Neural cell (in vitro differentiated cells): Measurements from ENCODE around the gene ITPR3. TPM values are rescaled to one million over a fixed set of nuclear protein-coding genes. Genes with fewer than 3 reads are reported as not detected.

Source experiments
- H2AFZ ChIP-seq: fragments of 200-600, 300-800 bp; sonication (generic), shearing (Covaris generic); 2 replicates; pipeline ENCODE4 v1.6.0; 2014; ENCODE audit warnings: low read depth, mild to moderate bottlenecking, antibody characterized with exemption, low read length, moderate library complexity
- H3F3A ChIP-seq: fragments of 200-600 bp; shearing (Covaris generic); 2 replicates; pipeline ENCODE4 v1.6.1; 2016; ENCODE audit warnings: mild to moderate bottlenecking, moderate library complexity, mixed read lengths, antibody characterized with exemption, low read length; ENCODE audit not compliant: insufficient read depth, poor library complexity, severe bottlenecking
- H3K27ac ChIP-seq: fragments of 200-600, 300-800 bp; sonication (generic), shearing (Covaris generic); 2 replicates; pipeline ENCODE4 v1.5.1; 2014; ENCODE audit warnings: mild to moderate bottlenecking, low read length, moderate library complexity
- H3K27me3 ChIP-seq: fragments of 300-800, 200-600 bp; sonication (generic), shearing (Covaris generic); 2 replicates; pipeline ENCODE4 v1.6.0; 2014; ENCODE audit warnings: mild to moderate bottlenecking, low read depth, low read length, moderate library complexity; ENCODE audit not compliant: insufficient read depth
- H3K36me3 ChIP-seq: fragments of 300-800, 200-600 bp; sonication (generic), shearing (Covaris generic); 2 replicates; pipeline ENCODE4 v1.5.1; 2014; ENCODE audit warnings: mild to moderate bottlenecking, antibody characterized with exemption, low read length, moderate library complexity; ENCODE audit not compliant: insufficient read depth
- H3K4me2 ChIP-seq: fragments of 300-800, 200-600 bp; sonication (generic), shearing (Covaris generic); 2 replicates; pipeline ENCODE4 v1.6.0; 2014; ENCODE audit warnings: mild to moderate bottlenecking, low read length
- H3K4me3 ChIP-seq: fragments of 300-800, 200-600 bp; sonication (generic), shearing (Covaris generic); 2 replicates; pipeline ENCODE4 v1.5.1; 2014; ENCODE audit warnings: mild to moderate bottlenecking, low read length, moderate library complexity
- H3K79me2 ChIP-seq: fragments of 200-600 bp; shearing (Covaris generic); replicated peaks from 2 replicates; pipeline ENCODE4 v1.6.0; 2014; ENCODE audit warnings: mild to moderate bottlenecking, low read length, moderate library complexity; ENCODE audit not compliant: insufficient read depth
- H3K9ac ChIP-seq: fragments of 300-800, 200-600 bp; sonication (generic), shearing (Covaris generic); 2 replicates; pipeline ENCODE4 v1.6.1; 2016; ENCODE audit warnings: mild to moderate bottlenecking, low read length, mixed read lengths
- H3K9me2 ChIP-seq: fragments of 200-600 bp; shearing (Covaris generic); 2 replicates; pipeline ENCODE4 v1.6.1; 2016; ENCODE audit warnings: mild to moderate bottlenecking, low read length, mixed read lengths; ENCODE audit not compliant: insufficient read depth
- H3K9me3 ChIP-seq: fragments of 200-600, 300-800 bp; sonication (generic), shearing (Covaris generic); 2 replicates; pipeline ENCODE4 v1.6.1; 2016; ENCODE audit warnings: mild to moderate bottlenecking, mixed run types, low read length, moderate library complexity, mixed read lengths
- H4K20me1 ChIP-seq: fragments of 200-600 bp; shearing (Covaris generic); 2 replicates; pipeline ENCODE4 v1.6.1; 2016; ENCODE audit warnings: mild to moderate bottlenecking, mixed run types; ENCODE audit not compliant: insufficient read depth
- CTCF ChIP-seq: fragments of 450-650 bp; IDR thresholded peaks from 2 replicates; pipeline ENCODE4 v1.5.1; 2014; ENCODE audit warnings: antibody characterized with exemption, mild to moderate bottlenecking, moderate library complexity; ENCODE audit not compliant: poor library complexity, severe bottlenecking
- EP300 ChIP-seq: fragments of 450-650 bp; conservative IDR thresholded peaks from 2 replicates; pipeline ENCODE4 v1.6.1; 2014; ENCODE audit warnings: antibody characterized with exemption, mild to moderate bottlenecking, moderate library complexity; ENCODE audit not compliant: poor library complexity, severe bottlenecking
- EZH2 ChIP-seq: fragments of 200-600, 300-800 bp; shearing (Covaris generic), sonication (generic); IDR thresholded peaks from 2 replicates; pipeline ENCODE4 v1.6.1; 2014; ENCODE audit warnings: antibody characterized with exemption, low read length, borderline replicate concordance, mild to moderate bottlenecking; ENCODE audit not compliant: insufficient read depth, poor library complexity, severe bottlenecking
- MXI1 ChIP-seq: fragments of 450-650 bp; conservative IDR thresholded peaks from 2 replicates; pipeline ENCODE4 v1.6.1; 2014; ENCODE audit warnings: antibody characterized with exemption, mild to moderate bottlenecking; ENCODE audit not compliant: poor library complexity, severe bottlenecking
- POLR2AphosphoS5 ChIP-seq: IDR thresholded peaks from 2 replicates; pipeline ENCODE4 v1.6.1; 2012
- RAD21 ChIP-seq: fragments of 450-650 bp; conservative IDR thresholded peaks from 2 replicates; pipeline ENCODE4 v1.6.1; 2014; ENCODE audit warnings: antibody characterized with exemption, mild to moderate bottlenecking, moderate library complexity
- REST ChIP-seq: IDR thresholded peaks from 2 replicates; pipeline ENCODE4 v1.6.1; 2012; ENCODE audit warnings: borderline replicate concordance
- SMC3 ChIP-seq: fragments of 450-650 bp; conservative IDR thresholded peaks from 2 replicates; pipeline ENCODE4 v1.6.1; 2014; ENCODE audit warnings: antibody characterized with exemption, mild to moderate bottlenecking, moderate library complexity; ENCODE audit not compliant: poor library complexity
- TAF1 ChIP-seq: IDR thresholded peaks from 2 replicates; pipeline ENCODE4 v1.6.1; 2012; ENCODE audit warnings: low read depth
- polyA plus RNA-seq: library from polyadenylated mRNA; depleted of rRNA; stranded (reverse); fragments of >200 nt; gene quantifications from 2 replicates; pipeline ENCODE4 v1.2.3, GENCODE V29; 2014

Gene ITPR3
- polyA plus RNA-seq, 1 donor from 2014 or later, result 0.11 TPM

- TF ChIP-seq REST (no peak), EZH2 (no peak), RAD21 (no peak), SMC3 (no peak), TAF1 (no peak), EP300 (no peak), CTCF (no peak), POLR2AphosphoS5 (no peak), MXI1 (no peak)
- no peaks in the 10 kb centered on the region for H3K79me2 ChIP-seq
- no peak overlapping the region for H3K4me3 ChIP-seq
- no peaks in the 10 kb centered on the region for H3F3A ChIP-seq
- H4K20me1 ChIP-seq, result no peaks in the 10 kb centered on the region
- no peaks in the 10 kb centered on the region for H3K9me3 ChIP-seq
- no peaks in the 10 kb centered on the region for H3K27me3 ChIP-seq
- H3K36me3 ChIP-seq, result no peaks in the 10 kb centered on the region
- H3K27ac ChIP-seq, result no peak overlapping the region
- no peak overlapping the region for H3K4me2 ChIP-seq
- H3K9me2 ChIP-seq, result no peaks in the 10 kb centered on the region
- H3K9ac ChIP-seq, result no peak overlapping the region
- H2AFZ ChIP-seq, result no peak overlapping the region
These were observed 105.0 kb downstream of the ITPR3 start for GRCh38 chr6:33725891-33726673.

GRCh38 chr6:33726696-33727095 lies 105.6 kb downstream of the ITPR3 start:
- Histone ChIP-seq H3K79me2 (no peaks in the 10 kb centered on the region), H3K9ac (no peak overlapping the region), H3K4me2 (no peak overlapping the region), H3K4me3 (no peak overlapping the region), H3K9me3 (no peaks in the 10 kb centered on the region), H3K36me3 (no peaks in the 10 kb centered on the region), H3F3A (no peaks in the 10 kb centered on the region), H4K20me1 (no peaks in the 10 kb centered on the region), H2AFZ (no peak overlapping the region), H3K27ac (no peak overlapping the region), H3K27me3 (no peaks in the 10 kb centered on the region), H3K9me2 (no peaks in the 10 kb centered on the region)
- TF ChIP-seq POLR2AphosphoS5, result no peak
- no peak for TF ChIP-seq RAD21
- TF ChIP-seq SMC3, result no peak
- TF ChIP-seq MXI1, result no peak
- no peak for TF ChIP-seq TAF1
- TF ChIP-seq REST, result no peak
- no peak for TF ChIP-seq CTCF
